ENCODE measurements around the gene CELF3.

The CELF3 gene

GRCh38 chr1:151715726-151716404, 738 bp downstream of the CELF3 start:
- Histone ChIP-seq H2AFZ (ENCODE audit: low read depth, low read length) (no peak overlapping the region), H3K27me3 (ENCODE audit: insufficient read depth, low read length, poor library complexity) (peaks cover 23% of the 10 kb centered on the region), H3K4me2 (ENCODE audit: insufficient read depth, low read length) (no peak overlapping the region), H3K9ac (ENCODE audit: low read depth, low read length) (no peak overlapping the region), H3K9me3 (ENCODE audit: insufficient read depth, low read length, severe bottlenecking) (no peaks in the 10 kb centered on the region), H3K36me3 (ENCODE audit: insufficient read depth, low read length) (no peaks in the 10 kb centered on the region), H3K4me3 (ENCODE audit: low read depth in 1 of 2, low read length in 2 of 2) (no peak overlapping the region), H3K4me1 (ENCODE audit: insufficient read depth, low read length) (no peaks in the 10 kb centered on the region), H3K79me2 (ENCODE audit: insufficient read depth, low read length) (no peaks in the 10 kb centered on the region), H4K20me1 (ENCODE audit: insufficient read depth, low read length) (no peaks in the 10 kb centered on the region), H3K27ac (ENCODE audit: low read length) (no peak overlapping the region)
- ATAC-seq (ENCODE audit: insufficient read depth, low read depth) (peak; percentile 58; the same call in 2 of the 3 replicates), DNase-seq (peak; percentile 41)
- no peak for TF ChIP-seq EZH2 (IDR thresholded peaks at IDR 0.05; ENCODE audit: borderline replicate concordance, low read depth, low read length, severe bottlenecking)
- peak; percentile 63 for TF ChIP-seq CTCF (IDR thresholded peaks at IDR 0.05; ENCODE audit: borderline replicate concordance, extremely low read depth, low read length, poor library complexity, severe bottlenecking)

- H3K27ac ChIP-seq (ENCODE audit: low read length): no peak overlapping the region
- H3K27me3 ChIP-seq (ENCODE audit: insufficient read depth, low read length, poor library complexity): peaks cover 15% of the 10 kb centered on the region
- H2AFZ ChIP-seq (ENCODE audit: low read depth, low read length): no peak overlapping the region
- TF ChIP-seq CTCF (IDR thresholded peaks at IDR 0.05; ENCODE audit: borderline replicate concordance, extremely low read depth, low read length, poor library complexity, severe bottlenecking) (no peak), EZH2 (IDR thresholded peaks at IDR 0.05; ENCODE audit: borderline replicate concordance, low read depth, low read length, severe bottlenecking) (no peak)
- no peaks in the 10 kb centered on the region for H3K36me3 ChIP-seq (ENCODE audit: insufficient read depth, low read length)
- no peak overlapping the region for H3K9ac ChIP-seq (ENCODE audit: low read depth, low read length)
- no peak overlapping the region for H3K4me3 ChIP-seq (ENCODE audit: low read depth in 1 of 2, low read length in 2 of 2)
- no peaks in the 10 kb centered on the region for H3K9me3 ChIP-seq (ENCODE audit: insufficient read depth, low read length, severe bottlenecking)
- ATAC-seq (ENCODE audit: insufficient read depth, low read depth): no peak
- no peak for DNase-seq
- H3K79me2 ChIP-seq (ENCODE audit: insufficient read depth, low read length): no peaks in the 10 kb centered on the region
- no peaks in the 10 kb centered on the region for H4K20me1 ChIP-seq (ENCODE audit: insufficient read depth, low read length)
- no peaks in the 10 kb centered on the region for H3K4me1 ChIP-seq (ENCODE audit: insufficient read depth, low read length)
- no peak overlapping the region for H3K4me2 ChIP-seq (ENCODE audit: insufficient read depth, low read length)
Measured at GRCh38 chr1:151714820-151715725, 1.5 kb downstream of the CELF3 start.

- TF ChIP-seq CTCF (IDR thresholded peaks at IDR 0.05; ENCODE audit: borderline replicate concordance, extremely low read depth, low read length, poor library complexity, severe bottlenecking) (no peak), EZH2 (IDR thresholded peaks at IDR 0.05; ENCODE audit: borderline replicate concordance, low read depth, low read length, severe bottlenecking) (no peak)
- H2AFZ ChIP-seq (ENCODE audit: low read depth, low read length): no peak overlapping the region
- ATAC-seq (ENCODE audit: insufficient read depth, low read depth): no peak
Measured at GRCh38 chr1:151713874-151714273, 2.7 kb downstream of the CELF3 start.

More at GRCh38 chr1:151713874-151714273, 2.7 kb downstream of the CELF3 start:
- no peak overlapping the region for H3K27ac ChIP-seq (ENCODE audit: low read length)
- H3K9ac ChIP-seq (ENCODE audit: low read depth, low read length): no peak overlapping the region
- no peaks in the 10 kb centered on the region for H3K36me3 ChIP-seq (ENCODE audit: insufficient read depth, low read length)
- H3K79me2 ChIP-seq (ENCODE audit: insufficient read depth, low read length): no peaks in the 10 kb centered on the region
- H3K4me2 ChIP-seq (ENCODE audit: insufficient read depth, low read length): no peak overlapping the region
- no peaks in the 10 kb centered on the region for H3K9me3 ChIP-seq (ENCODE audit: insufficient read depth, low read length, severe bottlenecking)
- H3K27me3 ChIP-seq (ENCODE audit: insufficient read depth, low read length, poor library complexity): peaks cover 11% of the 10 kb centered on the region
- H3K4me3 ChIP-seq (ENCODE audit: low read depth in 1 of 2, low read length in 2 of 2): no peak overlapping the region
- DNase-seq: no peak
- no peaks in the 10 kb centered on the region for H3K4me1 ChIP-seq (ENCODE audit: insufficient read depth, low read length)
- no peaks in the 10 kb centered on the region for H4K20me1 ChIP-seq (ENCODE audit: insufficient read depth, low read length)
